OCI-LY3 (cell line): Measurements from ENCODE around the gene TCTN1.
A peak's percentile ranks its signal among the peaks of the same experiment; 100 is the strongest.

ENCODE experiments used
- H2AFZ ChIP-seq: fragments of 200-600, 300-600 bp; shearing (Covaris generic); 2 replicates; pipeline ENCODE4 v1.6.0; 2014; ENCODE audit warnings: antibody characterized with exemption, low read depth, low read length
- H3K27ac ChIP-seq: fragments of 200-600, 300-600 bp; sonication (generic); 2 replicates; pipeline ENCODE4 v1.5.1; 2014; ENCODE audit warnings: mild to moderate bottlenecking, low read length, moderate library complexity, mixed read lengths
- H3K27me3 ChIP-seq: fragments of 200-600, 300-600 bp; sonication (generic); 2 replicates; pipeline ENCODE4 v1.6.1; 2014; ENCODE audit warnings: low read depth, low read length, mixed read lengths
- H3K36me3 ChIP-seq: fragments of 200-600, 300-600 bp; sonication (generic); replicated peaks from 2 replicates; pipeline ENCODE3; 2014; ENCODE audit warnings: low read depth, low read length, mixed read lengths
- H3K4me1 ChIP-seq: fragments of 300-600, 200-600 bp; sonication (generic); 2 replicates; pipeline ENCODE4 v1.6.1; 2014; ENCODE audit warnings: low read length, mixed read lengths
- H3K4me2 ChIP-seq: fragments of 200-600, 300-600 bp; sonication (generic); 2 replicates; pipeline ENCODE4 v1.6.1; 2014; ENCODE audit warnings: low read length, mixed read lengths
- H3K4me3 ChIP-seq: fragments of 300-600, 200-600 bp; sonication (generic); 2 replicates; pipeline ENCODE4 v1.5.1; 2014; ENCODE audit warnings: antibody characterized with exemption, mild to moderate bottlenecking, low read length, moderate library complexity
- H3K79me2 ChIP-seq: fragments of 300-600, 200-600 bp; shearing (Covaris generic); 2 replicates; pipeline ENCODE4 v1.6.1; 2014; ENCODE audit warnings: mild to moderate bottlenecking, low read length, mixed read lengths
- H3K9ac ChIP-seq: fragments of 300-600, 200-600 bp; shearing (Covaris generic); 2 replicates; pipeline ENCODE4 v1.6.0; 2014; ENCODE audit warnings: mild to moderate bottlenecking, low read length, moderate library complexity
- H3K9me3 ChIP-seq: fragments of 200-600, 300-600 bp; shearing (Covaris generic); 2 replicates; pipeline ENCODE4 v1.6.1; 2014; ENCODE audit warnings: low read length, mixed read lengths; ENCODE audit not compliant: insufficient read depth
- H4K20me1 ChIP-seq: fragments of 200-600, 300-600 bp; sonication (generic); 2 replicates; pipeline ENCODE4 v1.6.1; 2016; ENCODE audit warnings: low read length, mixed read lengths; ENCODE audit not compliant: insufficient read depth
- EZH2phosphoT487 ChIP-seq: fragments of 200-600 bp; shearing (Covaris generic); IDR thresholded peaks from 2 replicates; pipeline ENCODE4 v1.6.1; 2018; ENCODE audit warnings: antibody characterized with exemption, mixed run types, low read depth
- TF ChIP-seq, protein P1 (sequence below): fragments of 200-600, 300-600 bp; sonication (generic); IDR thresholded peaks from 2 replicates; pipeline ENCODE4 v1.5.1; 2014; ENCODE audit warnings: antibody characterized with exemption, low read length, low read depth

The TCTN1 gene

GRCh38 chr12:110688446-110689280 lies 74.7 kb downstream of the TCTN1 start, which contains the start of gene HVCN1:
Gene HVCN1 (minus strand): TSS chr12:110689115. CDS start chr12:110683245, 5,870 bp downstream.
- Histone ChIP-seq H3K4me2 (peak within 1 kb of the TSS; percentile 61), H3K27ac (no peak within 1 kb of the TSS), H3K4me1 (peaks cover 19% of the 10 kb centered on the region), H3K9ac (peak within 1 kb of the TSS; percentile 29), H3K27me3 (peaks cover 17% of the 10 kb centered on the region), H3K36me3 (no peaks in the 10 kb centered on the region), H3K79me2 (no peaks in the 10 kb centered on the region), H3K4me3 (peak within 1 kb of the TSS; percentile 70), H2AFZ (no peak within 1 kb of the TSS), H4K20me1 (no peaks in the 10 kb centered on the region), H3K9me3 (no peaks in the 10 kb centered on the region)
- TF ChIP-seq, protein P1, sequence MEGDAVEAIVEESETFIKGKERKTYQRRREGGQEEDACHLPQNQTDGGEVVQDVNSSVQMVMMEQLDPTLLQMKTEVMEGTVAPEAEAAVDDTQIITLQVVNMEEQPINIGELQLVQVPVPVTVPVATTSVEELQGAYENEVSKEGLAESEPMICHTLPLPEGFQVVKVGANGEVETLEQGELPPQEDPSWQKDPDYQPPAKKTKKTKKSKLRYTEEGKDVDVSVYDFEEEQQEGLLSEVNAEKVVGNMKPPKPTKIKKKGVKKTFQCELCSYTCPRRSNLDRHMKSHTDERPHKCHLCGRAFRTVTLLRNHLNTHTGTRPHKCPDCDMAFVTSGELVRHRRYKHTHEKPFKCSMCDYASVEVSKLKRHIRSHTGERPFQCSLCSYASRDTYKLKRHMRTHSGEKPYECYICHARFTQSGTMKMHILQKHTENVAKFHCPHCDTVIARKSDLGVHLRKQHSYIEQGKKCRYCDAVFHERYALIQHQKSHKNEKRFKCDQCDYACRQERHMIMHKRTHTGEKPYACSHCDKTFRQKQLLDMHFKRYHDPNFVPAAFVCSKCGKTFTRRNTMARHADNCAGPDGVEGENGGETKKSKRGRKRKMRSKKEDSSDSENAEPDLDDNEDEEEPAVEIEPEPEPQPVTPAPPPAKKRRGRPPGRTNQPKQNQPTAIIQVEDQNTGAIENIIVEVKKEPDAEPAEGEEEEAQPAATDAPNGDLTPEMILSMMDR: no peak
- no peak for TF ChIP-seq EZH2phosphoT487

DNA sequence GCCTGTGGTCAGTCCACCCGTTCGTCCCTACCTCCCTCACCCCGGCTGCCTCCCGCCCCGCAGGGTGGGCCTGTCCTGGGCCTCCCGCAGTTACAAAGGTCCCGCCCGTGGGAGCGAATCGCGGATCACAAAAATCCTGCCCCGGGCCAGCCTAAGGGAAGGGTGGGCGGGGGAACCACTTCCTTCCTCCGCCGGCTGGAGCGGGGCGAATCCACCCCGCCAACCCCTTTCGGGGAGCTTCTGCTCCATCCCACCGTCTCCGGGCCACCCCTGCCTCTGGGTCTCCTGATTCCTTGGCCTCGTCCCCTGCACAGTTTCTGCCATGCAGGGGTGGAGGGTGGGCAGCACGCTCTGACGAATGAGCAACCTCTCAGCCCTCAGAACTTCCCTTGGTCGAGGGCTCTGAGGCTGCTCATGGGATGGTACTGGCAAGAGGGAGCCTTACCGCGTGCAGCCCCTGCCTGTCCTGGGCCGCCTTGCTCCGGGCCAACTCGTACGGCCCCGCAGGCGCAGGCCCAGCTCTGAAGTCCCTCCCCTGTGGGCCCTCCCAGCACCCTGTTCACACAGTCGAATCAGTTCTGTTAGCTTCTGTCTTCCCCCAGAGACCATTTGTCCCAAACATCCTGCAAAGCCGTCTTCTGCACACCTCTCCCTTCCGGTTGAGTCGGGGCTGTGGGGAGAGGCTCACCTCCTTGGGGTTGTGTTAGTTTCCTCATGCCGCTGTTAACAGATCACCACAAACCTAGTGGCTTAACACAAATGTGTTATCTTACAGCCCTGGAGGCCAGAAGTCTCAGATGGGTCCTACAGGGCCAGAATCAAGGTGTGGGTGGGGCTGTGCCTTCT lies 75.6 kb downstream of the TCTN1 start:
- no peak overlapping the region for H2AFZ ChIP-seq
- no peak overlapping the region for H3K27ac ChIP-seq
- H3K9ac ChIP-seq: peak overlapping the region; percentile 29

DNA sequence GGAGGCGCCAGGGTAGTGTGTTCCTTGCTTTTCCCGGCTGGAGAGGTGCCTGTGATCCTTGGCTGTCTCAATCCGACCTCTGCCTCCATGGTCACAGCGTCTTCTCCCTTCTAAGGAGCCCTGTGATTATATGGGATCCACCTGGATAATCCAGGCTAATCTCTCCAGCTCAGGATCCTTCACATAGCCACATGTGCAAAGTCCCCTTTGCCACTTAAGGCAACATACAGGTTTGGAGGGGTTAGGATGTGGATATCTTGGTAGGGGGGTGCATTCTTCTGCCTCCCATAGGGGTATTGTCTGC lies 76.2 kb downstream of the TCTN1 start:
- Histone ChIP-seq H3K4me1 (peaks cover 28% of the 10 kb centered on the region), H3K36me3 (no peaks in the 10 kb centered on the region), H3K79me2 (no peaks in the 10 kb centered on the region), H3K27ac (no peak overlapping the region), H2AFZ (no peak overlapping the region), H3K9me3 (no peaks in the 10 kb centered on the region), H3K4me3 (no peak overlapping the region), H3K9ac (no peak overlapping the region), H3K4me2 (peak overlapping the region; percentile 51; the same call in 1 of the 2 replicates), H3K27me3 (peaks cover 17% of the 10 kb centered on the region), H4K20me1 (no peaks in the 10 kb centered on the region)
- TF ChIP-seq, protein P1: no peak
- no peak for TF ChIP-seq EZH2phosphoT487

More for the DNA sequence above, 75.6 kb downstream of the TCTN1 start:
- Histone ChIP-seq H3K4me3 (peak overlapping the region; percentile 70), H3K27me3 (peaks cover 17% of the 10 kb centered on the region), H3K36me3 (no peaks in the 10 kb centered on the region), H3K4me1 (peaks cover 26% of the 10 kb centered on the region), H4K20me1 (no peaks in the 10 kb centered on the region), H3K79me2 (no peaks in the 10 kb centered on the region), H3K9me3 (no peaks in the 10 kb centered on the region), H3K4me2 (peak overlapping the region; percentile 51)
- TF ChIP-seq, protein P1: no peak
- no peak for TF ChIP-seq EZH2phosphoT487

DNA sequence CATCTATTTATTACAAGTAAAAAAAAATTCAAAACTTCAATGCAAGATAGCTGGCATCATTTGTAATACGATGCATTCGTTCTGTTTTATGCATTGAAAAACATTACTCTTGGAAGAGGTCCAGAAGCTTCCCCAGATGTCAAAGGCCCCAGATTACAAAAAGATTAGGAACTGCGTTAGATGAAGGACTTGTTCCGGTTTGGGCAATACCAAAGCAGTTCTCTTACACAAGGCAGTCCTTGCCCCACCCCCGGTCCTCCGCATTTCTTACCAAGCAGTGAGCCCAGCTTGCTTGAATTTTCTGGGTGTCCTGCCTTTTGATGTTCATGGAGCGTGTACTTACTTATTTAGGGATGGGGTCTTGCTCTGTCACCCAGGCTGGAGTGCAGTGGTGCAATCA lies 79.8 kb downstream of the TCTN1 start:
- no peak overlapping the region for H3K4me2 ChIP-seq
- no peak overlapping the region for H3K27ac ChIP-seq
- H3K9me3 ChIP-seq: no peaks in the 10 kb centered on the region
- no peaks in the 10 kb centered on the region for H3K36me3 ChIP-seq
- no peak overlapping the region for H3K4me3 ChIP-seq
- TF ChIP-seq EZH2phosphoT487: no peak
- TF ChIP-seq, protein P1: no peak
- no peak overlapping the region for H3K9ac ChIP-seq
- no peaks in the 10 kb centered on the region for H3K79me2 ChIP-seq
- H4K20me1 ChIP-seq: no peaks in the 10 kb centered on the region
- no peak overlapping the region for H2AFZ ChIP-seq
- H3K4me1 ChIP-seq: peaks cover 40% of the 10 kb centered on the region
- no peaks in the 10 kb centered on the region for H3K27me3 ChIP-seq
